LNCaP clone FGC (cell line): ENCODE data around the gene DUSP10.

Source experiments
- DNase-seq: peaks from one replicate; pipeline ENCODE4 v3.0.0-alpha.2; 2011; ENCODE audit warnings: low read depth
- H3K4me3 ChIP-seq: 2 replicates; pipeline ENCODE4 v1.5.1; 2011; ENCODE audit warnings: mild to moderate bottlenecking, low read depth, low read length, control low read depth
- TF ChIP-seq, protein P1 (sequence below): IDR thresholded peaks from 2 replicates; pipeline ENCODE4 v1.5.1; 2012; ENCODE audit warnings: mild to moderate bottlenecking; ENCODE audit not compliant: control insufficient read depth, insufficient read depth; ENCODE audit errors: extremely low read depth

Gene DUSP10

DNA sequence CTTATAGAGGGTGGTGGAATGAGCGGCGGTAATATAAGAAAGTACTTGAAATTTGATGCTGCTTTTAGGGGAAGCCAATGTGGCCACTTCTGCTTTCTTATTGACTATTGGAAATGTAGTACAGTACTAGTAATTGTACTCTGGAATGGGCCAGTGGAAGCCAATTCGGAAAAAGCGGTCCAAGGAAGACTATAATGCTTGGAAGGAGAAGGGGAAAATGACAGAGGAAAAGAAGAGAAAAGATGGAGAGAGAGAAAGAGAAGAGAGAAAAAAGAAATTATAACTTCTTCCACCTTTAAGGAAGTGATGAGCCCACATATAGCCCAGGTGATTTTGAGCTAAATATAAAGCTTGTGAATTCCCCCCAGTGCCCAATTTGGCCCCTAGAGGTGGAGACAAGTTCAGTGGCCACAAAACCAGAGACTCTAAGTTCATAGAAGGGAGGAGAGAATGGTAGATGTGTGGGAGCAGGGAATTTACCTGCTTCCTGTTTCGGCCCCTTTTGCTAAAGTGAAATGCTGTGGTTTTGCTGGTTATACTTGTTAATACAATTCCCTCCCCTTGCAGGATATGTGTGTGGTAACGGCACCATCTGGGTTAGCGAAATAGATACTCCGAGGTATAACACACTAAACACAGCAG lies 35.7 kb upstream of the DUSP10 start:
- TF ChIP-seq, protein P1, sequence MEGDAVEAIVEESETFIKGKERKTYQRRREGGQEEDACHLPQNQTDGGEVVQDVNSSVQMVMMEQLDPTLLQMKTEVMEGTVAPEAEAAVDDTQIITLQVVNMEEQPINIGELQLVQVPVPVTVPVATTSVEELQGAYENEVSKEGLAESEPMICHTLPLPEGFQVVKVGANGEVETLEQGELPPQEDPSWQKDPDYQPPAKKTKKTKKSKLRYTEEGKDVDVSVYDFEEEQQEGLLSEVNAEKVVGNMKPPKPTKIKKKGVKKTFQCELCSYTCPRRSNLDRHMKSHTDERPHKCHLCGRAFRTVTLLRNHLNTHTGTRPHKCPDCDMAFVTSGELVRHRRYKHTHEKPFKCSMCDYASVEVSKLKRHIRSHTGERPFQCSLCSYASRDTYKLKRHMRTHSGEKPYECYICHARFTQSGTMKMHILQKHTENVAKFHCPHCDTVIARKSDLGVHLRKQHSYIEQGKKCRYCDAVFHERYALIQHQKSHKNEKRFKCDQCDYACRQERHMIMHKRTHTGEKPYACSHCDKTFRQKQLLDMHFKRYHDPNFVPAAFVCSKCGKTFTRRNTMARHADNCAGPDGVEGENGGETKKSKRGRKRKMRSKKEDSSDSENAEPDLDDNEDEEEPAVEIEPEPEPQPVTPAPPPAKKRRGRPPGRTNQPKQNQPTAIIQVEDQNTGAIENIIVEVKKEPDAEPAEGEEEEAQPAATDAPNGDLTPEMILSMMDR = no peak
- DNase-seq = no peak
- no peak overlapping the region for H3K4me3 ChIP-seq

DNA sequence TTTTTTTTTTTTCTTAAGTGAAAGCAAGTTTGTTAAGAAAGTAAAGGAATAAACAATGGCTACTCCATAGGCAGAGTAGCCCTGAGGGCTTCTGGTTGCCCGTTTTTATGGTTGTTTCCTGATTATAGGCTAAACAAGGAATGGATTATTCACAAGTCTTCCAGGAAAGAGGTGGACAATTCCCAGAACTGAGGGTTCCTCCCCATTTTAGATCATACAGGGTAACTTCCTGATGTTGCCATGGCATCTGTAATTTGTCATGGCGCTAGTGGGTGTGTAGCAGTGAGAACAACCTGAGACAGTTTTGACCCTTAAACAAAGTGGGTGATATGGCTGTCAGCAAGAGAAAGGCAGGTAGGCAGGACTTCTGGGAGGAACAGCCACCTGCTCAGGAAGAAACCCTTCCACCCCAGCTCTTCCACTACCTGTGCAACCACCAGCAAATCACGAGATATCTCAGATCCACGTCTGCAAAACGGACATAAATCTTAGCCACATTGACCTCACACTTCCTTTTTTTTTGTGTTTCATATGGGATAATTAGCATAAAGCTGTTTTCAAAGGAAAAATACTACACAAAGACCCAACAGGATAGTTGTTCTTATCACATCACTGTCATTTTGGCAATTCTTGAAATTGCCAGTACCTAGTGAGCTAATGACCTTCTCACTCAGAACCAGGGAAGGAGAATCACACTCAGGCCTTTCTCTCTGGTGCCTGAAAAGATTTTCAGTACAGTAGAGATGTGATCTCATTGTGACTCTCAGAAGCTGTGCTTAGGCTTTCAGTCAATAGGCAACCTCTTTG lies 34.8 kb upstream of the DUSP10 start:
- TF ChIP-seq, protein P1 = no peak
- no peak for DNase-seq
- no peak overlapping the region for H3K4me3 ChIP-seq

DNA sequence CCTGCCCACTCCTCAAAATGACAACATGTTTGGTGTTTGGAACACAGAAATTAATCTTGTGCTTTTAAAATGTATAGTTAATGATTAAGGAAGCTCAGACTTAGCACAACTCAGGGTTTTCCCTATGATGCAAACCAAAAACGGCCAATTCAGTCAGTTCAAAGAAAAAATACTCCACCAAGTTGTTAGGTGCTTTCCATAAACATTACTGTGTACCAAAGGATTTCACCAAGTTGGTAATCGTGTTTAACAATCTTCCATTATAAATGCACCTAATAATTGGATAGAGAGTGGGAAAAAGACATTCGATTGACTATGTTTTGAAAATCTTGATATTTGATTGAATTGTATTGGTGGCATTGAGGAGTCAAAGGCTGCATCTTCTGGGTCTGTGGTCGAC lies 33.3 kb upstream of the DUSP10 start:
- DNase-seq = no peak
- TF ChIP-seq, protein P1 = no peak
- no peak overlapping the region for H3K4me3 ChIP-seq

DNA sequence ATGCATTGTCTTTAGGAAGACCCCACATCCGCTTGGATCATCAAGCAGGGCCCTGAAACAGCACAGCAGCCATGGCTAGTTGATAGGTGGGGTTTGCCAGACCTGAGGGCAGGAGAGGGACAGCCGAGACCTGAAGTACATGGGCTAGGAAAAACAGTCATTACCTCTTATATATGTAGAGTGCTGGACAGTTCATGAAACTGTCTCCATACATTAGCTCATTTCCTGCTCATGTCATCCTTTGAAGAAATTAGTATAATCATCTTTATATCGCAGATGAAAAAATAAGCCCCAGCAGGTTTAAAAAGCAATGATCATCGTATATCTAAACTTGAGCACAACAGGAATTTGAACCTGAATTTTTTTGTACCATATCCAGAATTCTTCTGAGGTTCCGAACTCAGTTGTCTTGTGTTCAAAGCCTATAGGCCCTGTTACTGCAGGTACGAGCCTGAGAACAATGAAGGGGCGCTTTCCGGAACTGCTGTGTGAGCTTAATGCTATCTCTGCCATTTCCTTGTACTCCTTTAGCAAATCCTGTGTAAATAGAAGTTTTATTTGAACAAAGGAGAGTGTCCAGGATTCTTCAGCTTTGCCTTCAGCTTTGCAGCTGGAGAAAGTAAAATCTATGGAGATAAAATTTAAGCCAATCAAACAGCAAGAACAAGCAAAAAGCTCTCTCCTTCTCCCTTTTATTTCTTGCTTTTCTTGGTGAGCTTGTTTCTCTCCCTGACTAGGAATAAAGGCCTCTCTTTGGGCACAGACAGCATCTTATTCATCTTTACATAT lies 32.4 kb upstream of the DUSP10 start:
- peak; percentile 76 for DNase-seq
- TF ChIP-seq, protein P1 = no peak
- no peak overlapping the region for H3K4me3 ChIP-seq

DNA sequence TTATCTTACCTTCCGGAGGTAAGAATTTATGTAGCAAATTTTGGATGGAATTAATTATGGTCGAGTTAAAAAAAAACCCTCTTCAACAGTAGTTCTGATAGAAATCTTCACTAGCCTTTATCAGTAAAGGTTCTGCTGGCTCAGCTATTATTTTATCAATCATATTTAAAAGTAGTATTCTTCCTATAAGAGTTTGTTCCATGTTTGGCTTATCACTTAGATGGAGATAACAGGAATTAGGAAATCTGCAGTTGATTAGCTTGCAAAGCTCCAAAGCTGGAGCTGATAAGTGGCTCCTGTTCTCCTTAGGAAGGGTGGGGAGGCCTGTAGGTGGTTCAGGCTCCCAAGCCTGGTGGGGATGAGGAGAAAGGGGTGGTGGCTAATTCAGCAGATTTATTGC lies 31.5 kb upstream of the DUSP10 start:
- TF ChIP-seq, protein P1 = no peak
- H3K4me3 ChIP-seq = no peak overlapping the region
- no peak for DNase-seq

DNA sequence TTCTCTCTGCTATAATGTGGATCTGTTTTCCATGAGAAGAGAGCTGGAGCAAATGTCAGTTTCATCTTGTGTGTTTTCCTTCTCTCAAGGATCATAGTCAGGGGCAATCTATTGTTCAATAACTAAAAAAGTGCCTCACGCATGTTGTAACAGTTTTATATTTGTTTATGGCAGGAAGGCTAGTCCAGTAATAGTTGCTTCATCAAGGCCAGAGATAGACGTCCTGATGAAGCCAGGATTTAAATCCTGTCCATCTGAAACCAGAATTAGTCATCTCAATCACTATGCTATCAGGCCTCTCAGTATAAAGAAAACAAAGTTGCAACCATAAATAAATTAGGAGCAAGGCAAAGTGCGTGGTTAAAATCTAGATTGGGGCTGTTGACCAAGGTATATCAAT lies 30.2 kb upstream of the DUSP10 start:
- TF ChIP-seq, protein P1 = no peak
- H3K4me3 ChIP-seq = no peak overlapping the region
- DNase-seq = no peak
